Skin epidermis (tissue), 12 donors: Measurements from ENCODE around the gene ACAD9.

Experiments
- H3K27ac ChIP-seq, 21 experiments: fragments of 200-600 bp; sonication (generic) in 11 of 21; one replicate each; pipeline ENCODE4 v1.5.0; 2020; ENCODE audit warnings: mild to moderate bottlenecking in 3 of 21, inconsistent platforms in 2 of 21, moderate library complexity in 2 of 21
- H3K4me3 ChIP-seq, 7 experiments: fragments of 200-600 bp; sonication (generic) in 2 of 7; one replicate each; pipeline ENCODE4 v1.5.0; 2020; ENCODE audit warnings: inconsistent platforms in 2 of 7, mild to moderate bottlenecking in 2 of 7, moderate library complexity in 1 of 7

The ACAD9 gene

GRCh38 chr3:128929364-128929763, 49.9 kb downstream of the ACAD9 start:
- H3K4me3 ChIP-seq, result no peak overlapping the region
- H3K27ac ChIP-seq, result no peak overlapping the region

GRCh38 chr3:128931046-128931445, 51.6 kb downstream of the ACAD9 start:
- no peak overlapping the region for H3K27ac ChIP-seq
- no peak overlapping the region for H3K4me3 ChIP-seq

- H3K4me3 ChIP-seq, result no peak overlapping the region
- peak overlapping the region in 6 of 21 experiments; percentile 17 to 62 (median 37) for H3K27ac ChIP-seq
Observed at GRCh38 chr3:128932516-128933212, 53.2 kb downstream of the ACAD9 start.

GRCh38 chr3:128933213-128933921, 53.9 kb downstream of the ACAD9 start:
- peak overlapping the region in 7 of 21 experiments; percentile 1 to 62 (median 30) for H3K27ac ChIP-seq
- H3K4me3 ChIP-seq, result no peak overlapping the region

GRCh38 chr3:128933922-128934253, 54.5 kb downstream of the ACAD9 start:
- peak overlapping the region in 3 of 21 experiments; percentile 3 to 62 (median 62) for H3K27ac ChIP-seq
- no peak overlapping the region for H3K4me3 ChIP-seq

GRCh38 chr3:128935922-128936321, 56.5 kb downstream of the ACAD9 start:
- no peak overlapping the region for H3K4me3 ChIP-seq
- H3K27ac ChIP-seq, result peak overlapping the region in 2 of 21 experiments; percentile 39 to 55

GRCh38 chr3:128936341-128936740, 56.9 kb downstream of the ACAD9 start:
- peak overlapping the region in 1 of 21 experiments; percentile 39 for H3K27ac ChIP-seq
- no peak overlapping the region for H3K4me3 ChIP-seq

GRCh38 chr3:128940252-128940651, 60.8 kb downstream of the ACAD9 start:
- no peak overlapping the region for H3K4me3 ChIP-seq

GRCh38 chr3:128942161-128942952, 62.9 kb downstream of the ACAD9 start:
- H3K4me3 ChIP-seq, result no peak overlapping the region
- no peak overlapping the region for H3K27ac ChIP-seq

More at GRCh38 chr3:128940252-128940651, 60.8 kb downstream of the ACAD9 start:
- no peak overlapping the region for H3K27ac ChIP-seq

- H3K4me3 ChIP-seq, result no peak overlapping the region
Observed at GRCh38 chr3:128945041-128945877, 65.8 kb downstream of the ACAD9 start.

GRCh38 chr3:128945878-128946175, 66.4 kb downstream of the ACAD9 start:
- no peak overlapping the region for H3K4me3 ChIP-seq
- no peak overlapping the region for H3K27ac ChIP-seq

More at GRCh38 chr3:128945041-128945877, 65.8 kb downstream of the ACAD9 start:
- no peak overlapping the region for H3K27ac ChIP-seq

GRCh38 chr3:128946411-128946810, 67.0 kb downstream of the ACAD9 start:
- no peak overlapping the region for H3K27ac ChIP-seq

GRCh38 chr3:128949158-128949557, 69.7 kb downstream of the ACAD9 start:
- Histone ChIP-seq H3K27ac (no peak overlapping the region), H3K4me3 (no peak overlapping the region)

More at GRCh38 chr3:128946411-128946810, 67.0 kb downstream of the ACAD9 start:
- H3K4me3 ChIP-seq, result no peak overlapping the region

- Histone ChIP-seq H3K27ac (no peak overlapping the region), H3K4me3 (no peak overlapping the region)
Observed at GRCh38 chr3:128950223-128950938, 71.0 kb downstream of the ACAD9 start.

- H3K27ac ChIP-seq, result no peak overlapping the region
Observed at GRCh38 chr3:128956440-128956839, 77.0 kb downstream of the ACAD9 start.

More at GRCh38 chr3:128956440-128956839, 77.0 kb downstream of the ACAD9 start:
- H3K4me3 ChIP-seq, result no peak overlapping the region
